Measurements from ENCODE around the gene TMEM131. TPM values are rescaled to one million over a fixed set of nuclear protein-coding genes. Genes with fewer than 3 reads are reported as not detected.
A peak's percentile ranks its signal among the peaks of the same experiment; 100 is the strongest.

TMEM131 gene
- total RNA-seq, 5 donors from 2014 or later (not counting 1 experiment from before 2014, with no cell fraction given), result 39.3 to 43.9 (median 41.1) TPM

DNA sequence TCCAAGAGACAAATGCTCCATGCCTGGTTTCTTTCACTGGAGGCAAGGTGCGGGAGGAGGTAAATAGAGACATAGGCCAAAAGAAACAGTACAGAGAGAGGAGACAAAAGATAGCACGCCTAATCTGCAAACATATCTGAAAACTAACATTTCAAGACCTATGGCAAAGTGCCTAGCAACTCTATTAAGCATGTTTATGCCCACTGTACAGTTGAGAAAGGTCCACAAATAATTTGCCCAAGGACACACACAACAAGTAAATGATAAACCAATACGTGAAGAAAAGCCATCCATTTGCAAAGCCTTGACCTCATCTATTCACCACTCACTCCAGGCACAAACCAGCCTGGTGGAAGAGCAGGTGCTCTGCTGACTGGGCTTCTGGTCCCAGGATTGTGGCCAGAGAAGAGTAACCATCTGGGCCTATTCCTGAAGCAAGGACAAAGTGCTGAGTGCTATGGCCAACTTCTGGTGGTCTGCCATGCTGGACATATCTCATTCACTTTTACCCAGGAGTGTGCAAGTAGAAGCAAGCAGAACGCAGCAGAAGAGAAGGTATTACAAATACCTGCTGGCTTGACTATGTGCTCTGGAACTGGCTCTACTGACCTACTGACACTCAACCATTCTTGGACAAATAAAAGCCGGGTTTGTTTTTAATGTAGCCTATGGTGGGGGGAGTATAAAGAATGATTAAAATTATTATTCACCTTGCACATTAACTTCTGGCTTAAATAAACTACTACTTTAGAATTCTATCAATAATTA lies 25.3 kb downstream of the TMEM131 start:
- H3K4me1 ChIP-seq (ENCODE audit: control insufficient read depth in 1 of 2, extremely low read depth in 1 of 2, insufficient read depth in 2 of 2, low read length in 2 of 2), result peaks cover 5 to 11% of the 10 kb centered on the region in 2 experiments
- Mint-ChIP-seq H3K27me3 (no peaks in the 10 kb centered on the region), H3K36me3 (peaks cover 29% of the 10 kb centered on the region), H3K9me3 (peaks cover 5 to 19% (median 15%) of the 10 kb centered on the region in 3 donors), H3K4me3 (no peak overlapping the region), H3K27ac (no peak overlapping the region), H3K4me1 (peaks cover 66 to 72% (median 69%) of the 10 kb centered on the region in 3 donors)
- no peaks in the 10 kb centered on the region for H3K36me3 ChIP-seq (ENCODE audit: control insufficient read depth in 2 of 2, extremely low read depth in 1 of 2, insufficient read depth in 1 of 2, low read length in 1 of 2)
- CTCF ChIA-PET, result no interaction called here
- no peak overlapping the region for H3K27ac ChIP-seq (ENCODE audit: low read length)
- H3K4me3 ChIP-seq (ENCODE audit: control insufficient read depth in 1 of 2, extremely low read depth in 1 of 2, low read length in 1 of 2), result no peak overlapping the region
- WGBS (ENCODE audit: insufficient coverage), result 100% methylated on average over 1 of the region's 5 CpGs
- POLR2A ChIA-PET, result no interaction called here
- no peaks in the 10 kb centered on the region for H3K9me3 ChIP-seq
- DNase-seq (no peak), ATAC-seq (replicated peaks in 1 of 4) (no peak)
- no peaks in the 10 kb centered on the region for H3K27me3 ChIP-seq (replicated peaks in 1 of 2; ENCODE audit: control insufficient read depth in 2 of 2, extremely low read depth in 1 of 2, insufficient read depth in 2 of 2, low read length in 1 of 2)

- ChIA-PET CTCF (no interaction called here), POLR2A (no interaction called here)
- Mint-ChIP-seq H3K9me3 (peaks cover 5 to 10% (median 8%) of the 10 kb centered on the region in 3 donors), H3K4me1 (peaks cover 77% of the 10 kb centered on the region in 3 donors), H3K36me3 (peaks cover 18% of the 10 kb centered on the region), H3K4me3 (peak overlapping the region in 1 of 3 donors; percentile 4), H3K27ac (no peak overlapping the region), H3K27me3 (no peaks in the 10 kb centered on the region)
- Histone ChIP-seq H3K9me3 (no peaks in the 10 kb centered on the region), H3K27ac (ENCODE audit: low read length) (no peak overlapping the region), H3K4me1 (ENCODE audit: control insufficient read depth in 1 of 2, extremely low read depth in 1 of 2, insufficient read depth in 2 of 2, low read length in 2 of 2) (peaks cover 5 to 11% of the 10 kb centered on the region in 2 experiments), H3K27me3 (replicated peaks in 1 of 2; ENCODE audit: control insufficient read depth in 2 of 2, extremely low read depth in 1 of 2, insufficient read depth in 2 of 2, low read length in 1 of 2) (no peaks in the 10 kb centered on the region), H3K36me3 (ENCODE audit: control insufficient read depth in 2 of 2, extremely low read depth in 1 of 2, insufficient read depth in 1 of 2, low read length in 1 of 2) (no peaks in the 10 kb centered on the region), H3K4me3 (ENCODE audit: control insufficient read depth in 1 of 2, extremely low read depth in 1 of 2, low read length in 1 of 2) (no peak overlapping the region)
- no CpG with 5 or more reads among the region's 4 CpGs for WGBS (ENCODE audit: insufficient coverage)
- ATAC-seq (replicated peaks in 1 of 4), result no peak
- no peak for DNase-seq
These were observed 26.4 kb downstream of the TMEM131 start for GRCh38 chr2:97969081-97970067.

DNA sequence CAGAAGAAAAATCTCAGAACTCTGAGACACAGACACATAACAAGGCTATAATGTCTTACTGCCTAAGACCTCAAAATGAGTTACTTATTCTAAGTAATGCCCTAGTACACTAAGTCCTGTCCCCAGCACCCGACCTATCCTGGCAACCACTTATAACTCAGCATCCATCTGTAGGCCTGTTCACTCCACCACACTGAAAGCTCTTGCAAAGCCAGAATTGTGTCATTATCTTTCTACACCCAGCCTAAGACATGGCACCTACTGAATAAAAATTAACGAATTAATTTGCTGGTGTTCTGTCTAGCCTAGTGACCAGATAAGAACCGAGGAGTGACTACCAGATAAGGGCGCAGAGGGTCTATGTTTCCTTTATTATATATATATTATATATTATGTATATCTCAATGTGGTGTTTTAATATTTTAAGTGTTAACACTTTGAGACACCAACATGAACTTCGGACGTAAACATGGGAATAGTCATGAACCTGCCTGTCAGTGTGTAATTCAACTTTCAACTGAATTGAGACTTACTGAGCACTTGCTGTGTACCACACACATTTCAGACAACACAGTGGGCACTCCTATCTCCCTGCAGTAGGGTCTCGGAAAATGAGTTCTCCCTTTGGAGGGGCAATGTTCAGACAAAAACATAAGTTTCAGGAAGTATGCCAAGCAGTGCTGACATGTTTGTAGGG lies 27.7 kb downstream of the TMEM131 start:
- Mint-ChIP-seq H3K4me1 (peaks cover 77 to 82% (median 81%) of the 10 kb centered on the region in 3 donors), H3K27me3 (no peaks in the 10 kb centered on the region), H3K36me3 (peaks cover 5% of the 10 kb centered on the region), H3K9me3 (peaks cover 0 to 2% (median 0%) of the 10 kb centered on the region in 3 donors), H3K4me3 (no peak overlapping the region), H3K27ac (no peak overlapping the region)
- DNase-seq, result no peak
- Histone ChIP-seq H3K36me3 (ENCODE audit: control insufficient read depth in 2 of 2, extremely low read depth in 1 of 2, insufficient read depth in 1 of 2, low read length in 1 of 2) (no peaks in the 10 kb centered on the region), H3K27ac (ENCODE audit: low read length) (no peak overlapping the region), H3K4me3 (ENCODE audit: control insufficient read depth in 1 of 2, extremely low read depth in 1 of 2, low read length in 1 of 2) (no peak overlapping the region), H3K9me3 (no peaks in the 10 kb centered on the region), H3K27me3 (replicated peaks in 1 of 2; ENCODE audit: control insufficient read depth in 2 of 2, extremely low read depth in 1 of 2, insufficient read depth in 2 of 2, low read length in 1 of 2) (no peaks in the 10 kb centered on the region), H3K4me1 (ENCODE audit: control insufficient read depth in 1 of 2, extremely low read depth in 1 of 2, insufficient read depth in 2 of 2, low read length in 2 of 2) (peaks cover 5 to 11% of the 10 kb centered on the region in 2 experiments)
- WGBS (ENCODE audit: insufficient coverage), result 100% methylated on average over 3 of the region's 7 CpGs
- POLR2A ChIA-PET, result no interaction called here
- ATAC-seq (replicated peaks in 1 of 4), result no peak
- CTCF ChIA-PET, result no interaction called here

DNA sequence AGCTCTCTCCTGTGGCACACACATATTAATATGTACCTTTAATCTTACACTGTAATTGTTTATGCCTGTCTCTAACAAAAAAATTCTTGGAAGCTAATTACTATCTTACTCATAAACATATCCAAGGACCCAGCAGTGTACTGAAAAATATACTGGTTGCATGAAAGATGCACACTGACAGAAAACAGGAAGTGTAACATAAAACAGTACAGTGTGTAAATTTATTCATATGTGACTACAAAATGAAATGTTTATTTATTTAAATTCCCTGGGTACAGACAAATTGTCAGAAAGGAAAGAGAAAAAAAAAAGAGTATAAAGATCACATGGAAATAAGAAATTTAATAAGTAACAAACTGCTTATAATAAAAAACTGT lies 28.5 kb downstream of the TMEM131 start:
- H3K27me3 Mint-ChIP-seq, result no peaks in the 10 kb centered on the region
- Histone ChIP-seq H3K27ac (ENCODE audit: low read length) (no peak overlapping the region), H3K4me1 (ENCODE audit: control insufficient read depth in 1 of 2, extremely low read depth in 1 of 2, insufficient read depth in 2 of 2, low read length in 2 of 2) (peaks cover 5 to 11% of the 10 kb centered on the region in 2 experiments), H3K36me3 (ENCODE audit: control insufficient read depth in 2 of 2, extremely low read depth in 1 of 2, insufficient read depth in 1 of 2, low read length in 1 of 2) (no peaks in the 10 kb centered on the region), H3K4me3 (ENCODE audit: control insufficient read depth in 1 of 2, extremely low read depth in 1 of 2, low read length in 1 of 2) (no peak overlapping the region), H3K27me3 (replicated peaks in 1 of 2; ENCODE audit: control insufficient read depth in 2 of 2, extremely low read depth in 1 of 2, insufficient read depth in 2 of 2, low read length in 1 of 2) (no peaks in the 10 kb centered on the region), H3K9me3 (no peaks in the 10 kb centered on the region)
- POLR2A ChIA-PET, result no interaction called here
- H3K36me3 Mint-ChIP-seq, result peaks cover 4% of the 10 kb centered on the region
- H3K4me1 Mint-ChIP-seq, result peaks cover 80 to 87% (median 83%) of the 10 kb centered on the region in 3 donors
- no peaks in the 10 kb centered on the region for H3K9me3 Mint-ChIP-seq
- CTCF ChIA-PET, result no interaction called here
- H3K4me3 Mint-ChIP-seq, result no peak overlapping the region
- no peak overlapping the region for H3K27ac Mint-ChIP-seq
- no peak for DNase-seq
- ATAC-seq (replicated peaks in 1 of 4), result no peak

DNA sequence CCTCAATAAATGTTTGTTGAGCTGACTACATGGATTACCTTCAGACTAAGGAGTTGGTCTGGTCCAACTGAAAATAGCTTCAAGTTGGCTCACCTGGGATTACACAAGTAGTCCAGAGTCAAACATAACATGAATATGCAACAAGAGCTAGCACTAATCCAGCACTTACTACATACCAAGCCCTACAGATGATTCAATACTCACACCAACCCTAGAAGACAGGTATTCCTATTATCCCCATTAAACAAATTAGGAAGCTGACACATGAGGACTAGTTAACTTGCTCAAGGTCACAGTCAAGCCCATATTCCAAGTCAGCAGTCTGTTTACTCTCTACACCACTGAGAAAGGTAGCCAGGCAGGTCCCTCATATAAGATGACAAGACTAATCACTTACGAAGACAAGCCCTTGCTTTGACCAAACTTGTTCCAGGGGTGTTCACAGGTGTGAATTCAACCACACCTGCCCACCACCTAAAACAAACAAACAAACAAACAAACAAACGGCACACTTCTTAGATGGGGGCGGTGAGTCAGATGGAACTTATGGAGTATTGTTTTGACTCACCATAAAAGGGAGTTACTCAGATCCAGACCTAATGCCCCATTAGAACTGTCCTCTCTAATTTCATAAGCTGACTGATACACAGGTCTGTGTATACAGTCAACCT lies 29.1 kb downstream of the TMEM131 start:
- Histone ChIP-seq H3K36me3 (ENCODE audit: control insufficient read depth in 2 of 2, extremely low read depth in 1 of 2, insufficient read depth in 1 of 2, low read length in 1 of 2) (no peaks in the 10 kb centered on the region), H3K27ac (ENCODE audit: low read length) (no peak overlapping the region), H3K27me3 (replicated peaks in 1 of 2; ENCODE audit: control insufficient read depth in 2 of 2, extremely low read depth in 1 of 2, insufficient read depth in 2 of 2, low read length in 1 of 2) (no peaks in the 10 kb centered on the region), H3K9me3 (no peaks in the 10 kb centered on the region), H3K4me1 (ENCODE audit: control insufficient read depth in 1 of 2, extremely low read depth in 1 of 2, insufficient read depth in 2 of 2, low read length in 2 of 2) (peaks cover 5 to 11% of the 10 kb centered on the region in 2 experiments), H3K4me3 (ENCODE audit: control insufficient read depth in 1 of 2, extremely low read depth in 1 of 2, low read length in 1 of 2) (no peak overlapping the region)
- H3K36me3 Mint-ChIP-seq, result peaks cover 4% of the 10 kb centered on the region
- 20% methylated on average over 1 of the region's 3 CpGs for WGBS (ENCODE audit: insufficient coverage)
- ChIA-PET CTCF (no interaction called here), POLR2A (no interaction called here)
- H3K4me3 Mint-ChIP-seq, result no peak overlapping the region
- DNase-seq (no peak), ATAC-seq (replicated peaks in 1 of 4) (no peak)
- no peaks in the 10 kb centered on the region for H3K9me3 Mint-ChIP-seq
- no peaks in the 10 kb centered on the region for H3K27me3 Mint-ChIP-seq
- H3K4me1 Mint-ChIP-seq, result peaks cover 75 to 86% (median 81%) of the 10 kb centered on the region in 3 donors
- H3K27ac Mint-ChIP-seq, result no peak overlapping the region

- no peak for DNase-seq
- no peaks in the 10 kb centered on the region for H3K9me3 Mint-ChIP-seq
- H3K36me3 Mint-ChIP-seq, result peaks cover 2% of the 10 kb centered on the region
- H3K4me3 ChIP-seq (ENCODE audit: control insufficient read depth in 1 of 2, extremely low read depth in 1 of 2, low read length in 1 of 2), result no peak overlapping the region
- WGBS (ENCODE audit: insufficient coverage), result 100% methylated on average over 3 of the region's 12 CpGs
- H3K27me3 Mint-ChIP-seq, result no peaks in the 10 kb centered on the region
- POLR2A ChIA-PET, result no interaction called here
- H3K9me3 ChIP-seq, result no peaks in the 10 kb centered on the region
- peaks cover 5 to 7% of the 10 kb centered on the region in 2 experiments for H3K4me1 ChIP-seq (ENCODE audit: control insufficient read depth in 1 of 2, extremely low read depth in 1 of 2, insufficient read depth in 2 of 2, low read length in 2 of 2)
- H3K27me3 ChIP-seq (replicated peaks in 1 of 2; ENCODE audit: control insufficient read depth in 2 of 2, extremely low read depth in 1 of 2, insufficient read depth in 2 of 2, low read length in 1 of 2), result no peaks in the 10 kb centered on the region
- H3K36me3 ChIP-seq (ENCODE audit: control insufficient read depth in 2 of 2, extremely low read depth in 1 of 2, insufficient read depth in 1 of 2, low read length in 1 of 2), result no peaks in the 10 kb centered on the region
- H3K27ac Mint-ChIP-seq, result no peak overlapping the region
- H3K27ac ChIP-seq (ENCODE audit: low read length), result no peak overlapping the region
- CTCF ChIA-PET, result no interaction called here
- H3K4me1 Mint-ChIP-seq, result peaks cover 64 to 88% (median 81%) of the 10 kb centered on the region in 3 donors
- H3K4me3 Mint-ChIP-seq, result no peak overlapping the region
- ATAC-seq (replicated peaks in 1 of 4), result no peak
These were observed 30.6 kb downstream of the TMEM131 start for GRCh38 chr2:97965116-97965515.
